ENCODE data around the gene MYRF. TPM values are rescaled to one million over a fixed set of nuclear protein-coding genes. Genes with fewer than 3 reads are reported as not detected.

The MYRF gene
- total and polyA plus RNA-seq, 9 of the 15 experiments (the other 6 are each of a cell fraction or from before 2014, with no cell fraction given): 2.3 to 25.8 (median 7.1) TPM

DNA sequence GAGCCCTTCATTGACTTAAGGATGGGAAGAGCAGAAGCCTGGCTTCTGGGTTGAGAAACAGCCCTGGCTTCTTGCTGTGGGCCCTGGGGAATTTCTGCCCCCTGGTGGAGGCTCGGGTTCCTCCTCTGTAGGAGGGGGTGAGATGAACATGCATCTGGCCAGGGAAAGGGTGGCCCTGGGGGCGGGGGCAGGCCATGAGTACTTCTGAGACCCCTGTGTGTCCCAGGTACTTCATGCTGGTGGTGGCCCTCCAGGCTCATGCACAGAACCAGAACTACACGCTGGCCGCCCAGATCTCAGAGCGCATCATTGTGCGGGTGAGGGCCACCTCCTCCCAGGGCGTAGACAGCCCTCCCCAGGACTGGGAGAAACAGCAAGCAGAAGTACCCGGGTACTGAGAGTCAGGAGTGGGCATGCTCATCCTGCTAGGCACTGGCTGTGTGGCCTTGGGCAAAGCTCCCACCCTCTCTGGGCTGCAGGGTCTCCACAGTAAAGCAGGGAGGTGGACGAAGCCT is 24.2 kb downstream of the MYRF start (continued):
- TF ChIP-seq POLR2H (tag; IDR thresholded peaks at IDR 0.05; ENCODE audit: low read depth) (no peak), MAZ (CRISPR knock-in tag; conservative IDR thresholded peaks at IDR 0.05 in 1 of 2, IDR thresholded peaks at IDR 0.05 in 1 of 2) (peak in 1 of 2 experiments; percentile 78; a peak in 2 of 4 replicates), RCOR1 (IDR thresholded peaks at IDR 0.05; ENCODE audit: borderline replicate concordance in 1 of 2, low read depth in 2 of 2, low read length in 2 of 2) (peak in 1 of 2 experiments; percentile 52; a peak in 1 of 4 replicates), DMBX1 (CRISPR knock-in tag; IDR thresholded peaks at IDR 0.05; ENCODE audit: borderline replicate concordance) (no peak), LEF1 (IDR thresholded peaks at IDR 0.05) (no peak), MAFK (IDR thresholded peaks at IDR 0.05; ENCODE audit: low read length) (no peak), PHB2 (IDR thresholded peaks at IDR 0.05; ENCODE audit: low read depth) (no peak), CREB1 (IDR thresholded peaks at IDR 0.05) (no peak), CREB1 (CRISPR knock-in tag; IDR thresholded peaks at IDR 0.05) (no peak), FOS (IDR thresholded peaks at IDR 0.05; ENCODE audit: extremely low read depth, insufficient read length) (no peak)
- TF ChIP-seq, protein P1, sequence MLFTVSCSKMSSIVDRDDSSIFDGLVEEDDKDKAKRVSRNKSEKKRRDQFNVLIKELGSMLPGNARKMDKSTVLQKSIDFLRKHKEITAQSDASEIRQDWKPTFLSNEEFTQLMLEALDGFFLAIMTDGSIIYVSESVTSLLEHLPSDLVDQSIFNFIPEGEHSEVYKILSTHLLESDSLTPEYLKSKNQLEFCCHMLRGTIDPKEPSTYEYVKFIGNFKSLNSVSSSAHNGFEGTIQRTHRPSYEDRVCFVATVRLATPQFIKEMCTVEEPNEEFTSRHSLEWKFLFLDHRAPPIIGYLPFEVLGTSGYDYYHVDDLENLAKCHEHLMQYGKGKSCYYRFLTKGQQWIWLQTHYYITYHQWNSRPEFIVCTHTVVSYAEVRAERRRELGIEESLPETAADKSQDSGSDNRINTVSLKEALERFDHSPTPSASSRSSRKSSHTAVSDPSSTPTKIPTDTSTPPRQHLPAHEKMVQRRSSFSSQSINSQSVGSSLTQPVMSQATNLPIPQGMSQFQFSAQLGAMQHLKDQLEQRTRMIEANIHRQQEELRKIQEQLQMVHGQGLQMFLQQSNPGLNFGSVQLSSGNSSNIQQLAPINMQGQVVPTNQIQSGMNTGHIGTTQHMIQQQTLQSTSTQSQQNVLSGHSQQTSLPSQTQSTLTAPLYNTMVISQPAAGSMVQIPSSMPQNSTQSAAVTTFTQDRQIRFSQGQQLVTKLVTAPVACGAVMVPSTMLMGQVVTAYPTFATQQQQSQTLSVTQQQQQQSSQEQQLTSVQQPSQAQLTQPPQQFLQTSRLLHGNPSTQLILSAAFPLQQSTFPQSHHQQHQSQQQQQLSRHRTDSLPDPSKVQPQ (CRISPR knock-in tag; IDR thresholded peaks at IDR 0.05; ENCODE audit: borderline replicate concordance): no peak
- TF ChIP-seq, protein P2, sequence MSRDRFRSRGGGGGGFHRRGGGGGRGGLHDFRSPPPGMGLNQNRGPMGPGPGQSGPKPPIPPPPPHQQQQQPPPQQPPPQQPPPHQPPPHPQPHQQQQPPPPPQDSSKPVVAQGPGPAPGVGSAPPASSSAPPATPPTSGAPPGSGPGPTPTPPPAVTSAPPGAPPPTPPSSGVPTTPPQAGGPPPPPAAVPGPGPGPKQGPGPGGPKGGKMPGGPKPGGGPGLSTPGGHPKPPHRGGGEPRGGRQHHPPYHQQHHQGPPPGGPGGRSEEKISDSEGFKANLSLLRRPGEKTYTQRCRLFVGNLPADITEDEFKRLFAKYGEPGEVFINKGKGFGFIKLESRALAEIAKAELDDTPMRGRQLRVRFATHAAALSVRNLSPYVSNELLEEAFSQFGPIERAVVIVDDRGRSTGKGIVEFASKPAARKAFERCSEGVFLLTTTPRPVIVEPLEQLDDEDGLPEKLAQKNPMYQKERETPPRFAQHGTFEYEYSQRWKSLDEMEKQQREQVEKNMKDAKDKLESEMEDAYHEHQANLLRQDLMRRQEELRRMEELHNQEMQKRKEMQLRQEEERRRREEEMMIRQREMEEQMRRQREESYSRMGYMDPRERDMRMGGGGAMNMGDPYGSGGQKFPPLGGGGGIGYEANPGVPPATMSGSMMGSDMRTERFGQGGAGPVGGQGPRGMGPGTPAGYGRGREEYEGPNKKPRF (IDR thresholded peaks at IDR 0.05; ENCODE audit: low read depth, low read length): no peak
- TF ChIP-seq, protein P3, sequence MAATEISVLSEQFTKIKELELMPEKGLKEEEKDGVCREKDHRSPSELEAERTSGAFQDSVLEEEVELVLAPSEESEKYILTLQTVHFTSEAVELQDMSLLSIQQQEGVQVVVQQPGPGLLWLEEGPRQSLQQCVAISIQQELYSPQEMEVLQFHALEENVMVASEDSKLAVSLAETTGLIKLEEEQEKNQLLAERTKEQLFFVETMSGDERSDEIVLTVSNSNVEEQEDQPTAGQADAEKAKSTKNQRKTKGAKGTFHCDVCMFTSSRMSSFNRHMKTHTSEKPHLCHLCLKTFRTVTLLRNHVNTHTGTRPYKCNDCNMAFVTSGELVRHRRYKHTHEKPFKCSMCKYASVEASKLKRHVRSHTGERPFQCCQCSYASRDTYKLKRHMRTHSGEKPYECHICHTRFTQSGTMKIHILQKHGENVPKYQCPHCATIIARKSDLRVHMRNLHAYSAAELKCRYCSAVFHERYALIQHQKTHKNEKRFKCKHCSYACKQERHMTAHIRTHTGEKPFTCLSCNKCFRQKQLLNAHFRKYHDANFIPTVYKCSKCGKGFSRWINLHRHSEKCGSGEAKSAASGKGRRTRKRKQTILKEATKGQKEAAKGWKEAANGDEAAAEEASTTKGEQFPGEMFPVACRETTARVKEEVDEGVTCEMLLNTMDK (IDR thresholded peaks at IDR 0.05; ENCODE audit: borderline replicate concordance, insufficient read depth, low read depth, low read length, poor library complexity, severe bottlenecking): peak; percentile 78
- TF ChIP-seq, protein P4, sequence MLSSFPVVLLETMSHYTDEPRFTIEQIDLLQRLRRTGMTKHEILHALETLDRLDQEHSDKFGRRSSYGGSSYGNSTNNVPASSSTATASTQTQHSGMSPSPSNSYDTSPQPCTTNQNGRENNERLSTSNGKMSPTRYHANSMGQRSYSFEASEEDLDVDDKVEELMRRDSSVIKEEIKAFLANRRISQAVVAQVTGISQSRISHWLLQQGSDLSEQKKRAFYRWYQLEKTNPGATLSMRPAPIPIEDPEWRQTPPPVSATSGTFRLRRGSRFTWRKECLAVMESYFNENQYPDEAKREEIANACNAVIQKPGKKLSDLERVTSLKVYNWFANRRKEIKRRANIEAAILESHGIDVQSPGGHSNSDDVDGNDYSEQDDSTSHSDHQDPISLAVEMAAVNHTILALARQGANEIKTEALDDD (IDR thresholded peaks at IDR 0.05): no peak
- TF ChIP-seq, protein P5, sequence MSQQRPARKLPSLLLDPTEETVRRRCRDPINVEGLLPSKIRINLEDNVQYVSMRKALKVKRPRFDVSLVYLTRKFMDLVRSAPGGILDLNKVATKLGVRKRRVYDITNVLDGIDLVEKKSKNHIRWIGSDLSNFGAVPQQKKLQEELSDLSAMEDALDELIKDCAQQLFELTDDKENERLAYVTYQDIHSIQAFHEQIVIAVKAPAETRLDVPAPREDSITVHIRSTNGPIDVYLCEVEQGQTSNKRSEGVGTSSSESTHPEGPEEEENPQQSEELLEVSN (IDR thresholded peaks at IDR 0.05; ENCODE audit: borderline replicate concordance in 1 of 2, extremely low read depth in 1 of 2, insufficient read depth in 1 of 2, insufficient read length in 1 of 2, low read depth in 1 of 2, low read length in 1 of 2, poor library complexity in 1 of 2, severe bottlenecking in 1 of 2): no peak

Data from K562 (cell line).